GM19468 (cell line): ENCODE measurements around the gene ZNF680.
A peak's percentile ranks its signal among the peaks of the same experiment; 100 is the strongest.
"Not testable (repeated sequence)": the region's sequence is repeated elsewhere in the genome, so short reads cannot be mapped to it uniquely, and the experiment has no call there.

Source experiments
- ATAC-seq: cut with Tn5 transposase; IDR thresholded peaks from one replicate; pipeline ENCODE4 v1.9.1; 2021; ENCODE audit warnings: mild to moderate bottlenecking, moderate library complexity, moderate number of reproducible peaks; ENCODE audit not compliant: unreplicated experiment; ENCODE audit errors: extremely low read depth

Gene ZNF680

GRCh38 chr7:64562626-64563278 is at the start of gene ZNF680:
Gene ZNF680, minus strand, starts transcription at chr7:64563071. Its CDS starts 117 bp downstream, at chr7:64562954.
- ATAC-seq, result peak; percentile 97

GRCh38 chr7:64612452-64612851 is 49.6 kb upstream of the ZNF680 start:
- ATAC-seq, result no peak

- ATAC-seq, result no peak
Measured at GRCh38 chr7:64611717-64612116, 48.8 kb upstream of the ZNF680 start.

- ATAC-seq, result no peak
Measured at GRCh38 chr7:64610997-64611396, 48.1 kb upstream of the ZNF680 start.

- no peak for ATAC-seq
Measured at GRCh38 chr7:64608116-64608910, 45.4 kb upstream of the ZNF680 start.

GRCh38 chr7:64606385-64606784 is 43.5 kb upstream of the ZNF680 start:
- no peak for ATAC-seq

GRCh38 chr7:64603271-64603670 is 40.4 kb upstream of the ZNF680 start:
- no peak for ATAC-seq

GRCh38 chr7:64602518-64602917 is 39.6 kb upstream of the ZNF680 start:
- no peak for ATAC-seq

GRCh38 chr7:64602086-64602485 is 39.2 kb upstream of the ZNF680 start:
- no peak for ATAC-seq

GRCh38 chr7:64599359-64599758 is 36.5 kb upstream of the ZNF680 start:
- ATAC-seq, result no peak

- no peak for ATAC-seq
Measured at GRCh38 chr7:64590971-64591370, 28.1 kb upstream of the ZNF680 start.

GRCh38 chr7:64581926-64582894 is 19.3 kb upstream of the ZNF680 start:
- ATAC-seq, result no peak

GRCh38 chr7:64581391-64581790 is 18.5 kb upstream of the ZNF680 start:
- no peak for ATAC-seq

- ATAC-seq, result no peak
Measured at GRCh38 chr7:64574540-64575099, 11.7 kb upstream of the ZNF680 start.

GRCh38 chr7:64570284-64570605 is 7.4 kb upstream of the ZNF680 start:
- not testable (repeated sequence) for ATAC-seq

- ATAC-seq, result not testable (repeated sequence)
Measured at GRCh38 chr7:64569372-64570283, 6.8 kb upstream of the ZNF680 start.

GRCh38 chr7:64562256-64562625 is 630 bp downstream of the ZNF680 start:
- ATAC-seq, result no peak

- no peak for ATAC-seq
Measured at GRCh38 chr7:64559206-64559605, 3.7 kb downstream of the ZNF680 start.

- ATAC-seq, result no peak
Measured at GRCh38 chr7:64558781-64559180, 4.1 kb downstream of the ZNF680 start.
